Hematopoietic multipotent progenitor cell treated with erythropoietin and hydrocortisone succinate and interleukin-3 and kit ligand, for 17 days (in vitro differentiated cells): ENCODE data around the gene DSTN.

Source experiments
- DNase-seq: peaks from one replicate; pipeline ENCODE4 v3.0.0-alpha.2; 2015; ENCODE audit warnings: low spot score

DSTN gene

DNA sequence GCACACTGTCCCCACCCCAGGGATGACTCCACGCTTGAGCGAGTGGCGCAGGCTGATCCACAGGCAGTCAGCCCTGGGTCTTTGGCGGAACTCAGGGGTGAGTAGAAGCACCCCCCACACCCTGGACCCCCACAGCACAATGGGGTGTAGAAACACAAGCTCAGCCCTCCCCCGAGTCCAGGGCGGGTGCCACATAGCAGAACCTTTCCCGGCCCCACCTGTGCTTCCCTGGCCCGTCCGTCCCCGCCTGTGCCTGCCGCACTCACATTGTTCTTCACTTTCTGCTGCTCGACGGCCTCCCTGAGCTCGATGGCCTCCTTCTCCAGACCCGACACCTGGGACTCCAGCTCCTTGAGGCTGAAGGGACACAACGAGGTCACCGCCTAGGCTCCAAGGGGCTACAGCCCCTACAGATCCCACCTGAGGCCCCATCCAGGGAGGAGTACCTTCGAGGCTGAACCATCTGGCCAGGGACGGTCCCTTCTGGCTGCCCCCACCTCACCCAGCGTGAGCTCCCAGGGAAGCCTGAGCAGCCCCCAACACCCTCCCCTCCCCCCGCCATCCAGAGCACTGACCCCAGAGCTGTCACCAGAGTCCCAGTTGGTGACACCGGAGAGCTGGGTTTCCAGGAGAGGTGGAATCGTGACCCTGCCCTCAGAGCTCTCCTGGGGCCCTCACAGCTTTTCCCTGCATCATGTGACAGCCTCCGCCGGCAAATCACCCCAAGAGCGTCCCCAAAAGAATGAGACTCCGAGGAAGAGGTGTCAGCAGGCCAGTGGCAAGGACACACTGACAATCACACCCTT, 55.6 kb downstream of the DSTN start:
- DNase-seq, result no peak

DNA sequence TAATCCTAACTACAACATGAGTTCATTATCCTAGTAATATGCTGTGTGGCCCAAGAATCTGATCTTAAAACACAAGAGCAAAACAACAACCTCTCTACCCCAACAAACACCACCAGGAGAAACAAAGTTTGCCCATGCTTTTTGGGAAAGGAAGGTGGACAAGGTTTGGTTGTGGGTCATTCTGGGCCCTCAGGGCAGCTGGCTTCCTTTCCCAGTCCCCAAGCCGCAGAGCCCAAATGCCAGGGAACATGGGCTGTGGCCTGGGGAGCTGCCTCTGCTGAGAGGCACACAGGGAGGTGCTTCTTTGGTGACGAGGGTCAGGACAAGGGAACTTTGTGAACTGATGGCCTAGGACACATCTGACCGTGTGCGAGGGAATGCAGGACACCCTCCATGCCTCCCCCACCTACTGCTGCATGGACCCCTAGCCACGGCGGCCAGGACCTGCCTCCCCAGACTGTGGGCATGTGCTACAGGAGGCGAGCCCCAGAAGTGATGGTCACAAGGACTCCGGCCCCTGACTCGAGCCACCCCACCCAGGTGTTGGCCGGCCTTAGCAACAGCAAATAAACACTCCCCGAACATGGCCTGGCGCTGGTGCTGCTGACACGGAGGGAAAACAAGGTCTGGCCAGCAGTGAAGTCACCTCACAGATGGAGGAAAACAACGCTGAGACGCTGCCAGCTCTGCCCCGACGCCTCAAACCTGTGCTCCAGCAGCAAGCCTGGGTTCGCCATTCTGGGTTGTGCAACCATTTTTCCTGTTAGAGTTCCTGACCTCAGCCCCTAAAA, 56.5 kb downstream of the DSTN start:
- DNase-seq, result no peak

DNA sequence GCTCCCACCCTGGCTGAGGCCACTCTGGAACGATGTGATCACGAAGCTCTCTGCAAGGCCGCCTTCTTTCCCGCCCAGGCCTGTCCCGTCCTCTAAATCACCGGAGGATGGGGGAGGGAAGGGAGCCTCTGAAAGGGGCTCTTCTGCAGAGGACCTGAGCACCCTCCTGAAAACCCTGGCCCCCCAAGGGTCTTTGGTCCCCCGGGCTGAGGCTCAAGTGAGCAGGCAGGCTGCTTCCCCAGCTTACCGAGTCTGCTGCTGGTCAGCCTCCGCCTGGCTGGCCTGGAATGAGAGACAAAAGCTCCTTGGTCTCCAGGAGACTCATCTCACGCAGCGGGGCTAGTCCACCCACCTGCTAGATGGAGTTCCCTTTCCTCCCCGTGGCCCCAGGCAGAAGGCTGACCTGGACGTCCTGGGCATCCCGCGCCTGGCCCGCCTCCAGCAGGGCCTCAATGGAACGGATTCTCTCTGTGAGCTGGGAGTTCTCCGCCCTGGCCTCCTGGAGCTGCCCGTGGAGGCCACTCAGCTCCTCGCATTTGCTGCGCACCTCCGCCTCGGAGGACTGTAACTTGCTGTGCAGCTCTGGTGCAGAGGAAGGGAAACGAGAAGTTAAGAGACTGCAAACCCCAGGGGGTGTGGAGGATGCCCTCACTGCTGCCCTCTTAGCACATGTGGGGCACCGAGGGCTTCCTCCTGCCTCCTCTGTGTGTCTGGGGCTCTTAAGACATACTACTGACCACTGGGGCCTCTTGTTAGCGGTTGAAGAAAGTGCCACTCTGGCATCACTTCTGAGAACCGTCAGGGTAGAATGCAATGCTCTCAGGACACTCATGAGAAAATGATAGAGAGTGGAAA, 57.5 kb downstream of the DSTN start:
- no peak for DNase-seq

DNA sequence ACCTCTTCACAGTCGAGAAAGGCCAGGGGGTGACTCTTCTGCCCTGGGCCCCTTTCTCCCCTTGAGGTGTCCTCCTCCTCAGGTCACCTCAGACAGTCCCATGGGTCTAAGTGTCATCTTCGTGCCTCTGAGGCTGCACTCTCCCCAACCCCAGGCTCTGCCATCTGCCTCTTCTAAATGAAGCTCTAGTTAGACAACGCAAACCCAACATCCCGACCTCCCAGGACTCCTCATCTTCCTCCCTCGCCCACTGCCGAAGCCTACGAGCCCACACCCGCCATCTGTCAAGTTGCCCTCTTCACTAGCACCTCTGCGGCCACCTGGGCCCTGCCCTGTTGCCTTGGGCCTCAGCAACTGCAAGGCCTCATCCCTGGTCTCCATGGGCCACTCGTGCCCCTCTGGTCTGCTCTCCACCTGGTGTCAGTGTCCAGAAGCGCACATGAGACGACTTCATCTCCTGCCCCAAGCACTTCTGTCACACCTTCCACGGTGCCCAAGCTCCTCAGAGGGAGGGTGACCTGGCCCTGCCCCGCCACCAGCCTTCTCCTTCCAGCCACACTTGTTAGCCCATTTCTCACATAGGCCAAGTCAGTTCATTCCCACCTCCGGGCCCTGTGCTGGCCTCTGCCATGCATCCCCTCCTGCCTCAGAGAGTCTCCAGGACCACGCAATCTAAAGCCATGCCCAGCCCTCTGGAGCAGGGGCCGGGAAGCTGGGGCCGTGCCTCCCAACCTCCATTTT, 58.4 kb downstream of the DSTN start:
- DNase-seq, result no peak

DNA sequence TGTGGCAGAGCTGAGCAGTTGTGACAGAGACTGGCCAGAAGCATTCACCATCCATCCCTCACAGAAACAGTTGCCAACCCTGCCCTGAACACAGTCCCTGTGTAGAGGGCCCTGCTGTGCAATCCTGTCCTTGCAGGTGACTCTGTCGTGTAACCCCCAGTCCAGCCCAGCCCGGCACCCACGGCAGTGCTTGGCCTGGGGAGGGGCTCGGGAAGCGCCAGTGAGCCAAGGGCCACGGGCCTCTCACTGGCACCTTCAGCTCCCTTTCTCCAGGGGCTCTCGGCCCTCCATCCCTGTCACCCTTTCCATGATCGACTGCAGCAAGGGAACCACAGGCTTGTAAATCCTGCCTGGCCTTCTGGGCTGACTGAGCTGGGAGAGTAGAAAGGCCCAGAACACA, 59.1 kb downstream of the DSTN start:
- no peak for DNase-seq

DNA sequence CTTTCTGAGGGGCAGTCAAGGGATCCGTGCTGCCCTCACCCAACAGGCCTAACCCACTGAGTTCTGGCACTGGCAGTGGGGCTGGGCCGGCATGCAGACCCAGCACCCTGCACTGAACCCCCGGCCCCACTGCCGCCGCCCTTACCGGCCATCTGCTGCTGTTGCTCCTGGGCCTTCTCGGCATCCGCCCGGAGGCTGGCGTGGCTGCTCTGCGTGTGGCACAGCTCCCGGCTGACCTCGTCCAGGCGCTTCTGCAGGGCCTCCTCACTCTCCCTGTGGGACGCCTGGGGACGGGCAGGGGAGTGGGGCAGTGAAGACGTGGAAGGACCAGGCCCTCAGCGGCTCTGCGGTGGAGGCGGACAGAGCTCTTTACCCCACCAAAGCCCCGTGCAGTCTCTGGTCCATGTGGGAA, 59.8 kb downstream of the DSTN start:
- DNase-seq, result no peak

DNA sequence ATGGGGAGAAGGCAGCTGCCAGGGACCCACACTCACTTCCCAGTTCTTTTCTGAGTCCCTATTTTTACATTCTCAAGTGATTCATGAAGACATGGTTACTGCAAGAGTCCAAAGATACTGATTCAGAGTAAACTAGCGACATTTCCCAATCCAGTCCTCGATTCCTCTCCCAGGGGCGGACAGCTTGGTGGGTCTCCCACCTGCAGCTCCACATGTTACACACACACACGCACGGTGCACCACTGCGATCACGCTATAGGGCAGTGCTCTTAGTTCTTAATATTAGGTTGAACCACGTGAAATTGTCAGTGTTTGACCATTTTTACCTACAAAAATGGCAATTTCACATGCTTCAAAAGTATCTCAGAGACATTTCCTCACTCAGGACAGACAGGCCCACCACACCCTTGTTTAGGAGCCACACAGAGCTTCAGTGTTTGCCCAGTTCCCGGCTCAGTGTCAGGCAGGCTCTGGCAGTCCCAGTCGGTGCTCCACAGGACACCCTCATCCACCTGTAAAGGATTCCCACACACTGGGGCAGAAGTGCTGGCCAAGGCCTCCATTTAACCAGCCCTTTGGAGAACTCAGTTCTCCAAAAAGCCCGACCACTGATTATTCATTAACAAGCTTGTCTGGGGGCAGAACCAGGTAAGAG, 60.4 kb downstream of the DSTN start:
- no peak for DNase-seq

DNA sequence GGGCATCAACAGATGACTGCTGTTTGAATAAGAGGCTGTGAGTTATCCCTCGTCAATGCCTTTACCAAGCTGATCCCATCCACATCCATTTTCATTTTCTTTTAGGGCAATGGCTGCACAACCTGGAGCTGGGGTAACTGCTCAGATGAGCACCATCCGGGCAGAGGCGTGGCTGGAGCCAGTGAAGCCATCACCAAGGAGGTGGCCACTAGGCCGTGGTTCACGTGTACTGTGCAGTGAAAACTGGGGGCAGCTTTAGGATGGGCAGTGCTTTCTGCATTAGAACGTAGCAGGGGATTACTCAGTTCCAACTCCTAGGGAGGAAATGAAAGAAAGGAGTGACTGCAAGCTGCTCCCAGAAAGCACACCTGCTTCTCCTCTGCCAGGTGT, 60.9 kb downstream of the DSTN start:
- no peak for DNase-seq

DNA sequence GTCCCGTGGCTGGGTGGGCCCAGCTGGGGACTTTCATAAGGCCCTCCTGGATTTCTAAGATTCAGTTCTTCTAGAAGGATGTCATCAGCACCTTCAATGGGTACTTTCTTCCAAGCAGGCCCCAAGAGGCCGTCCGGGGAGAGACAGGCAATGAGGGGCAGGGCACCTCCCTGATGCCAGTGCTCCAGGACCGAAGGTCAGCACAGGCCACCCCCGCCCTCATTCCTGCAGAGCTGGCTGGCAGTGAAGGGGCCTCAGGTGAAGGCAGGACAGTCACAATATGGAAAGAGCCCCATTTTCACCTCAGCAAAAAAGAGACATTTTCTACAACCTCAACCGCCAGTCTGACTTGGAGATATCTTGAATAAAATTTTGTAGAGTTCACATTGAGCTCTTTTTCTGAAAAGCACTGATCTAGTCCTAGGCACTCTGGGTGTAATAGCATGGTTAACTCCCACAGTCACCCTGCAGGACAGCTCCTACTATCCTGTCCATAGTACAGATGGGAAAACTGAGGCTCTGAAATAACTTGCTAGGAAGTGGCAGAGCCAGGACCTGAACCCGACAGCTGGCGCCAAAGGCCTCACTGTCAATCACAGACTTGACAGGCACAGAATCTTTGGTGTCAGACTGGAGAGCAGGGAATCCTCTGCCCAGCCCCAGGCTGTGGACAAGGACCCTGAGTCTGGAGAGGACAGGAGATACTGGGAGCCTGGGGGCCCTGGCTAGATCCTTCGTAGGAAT, 61.9 kb downstream of the DSTN start:
- DNase-seq, result no peak

DNA sequence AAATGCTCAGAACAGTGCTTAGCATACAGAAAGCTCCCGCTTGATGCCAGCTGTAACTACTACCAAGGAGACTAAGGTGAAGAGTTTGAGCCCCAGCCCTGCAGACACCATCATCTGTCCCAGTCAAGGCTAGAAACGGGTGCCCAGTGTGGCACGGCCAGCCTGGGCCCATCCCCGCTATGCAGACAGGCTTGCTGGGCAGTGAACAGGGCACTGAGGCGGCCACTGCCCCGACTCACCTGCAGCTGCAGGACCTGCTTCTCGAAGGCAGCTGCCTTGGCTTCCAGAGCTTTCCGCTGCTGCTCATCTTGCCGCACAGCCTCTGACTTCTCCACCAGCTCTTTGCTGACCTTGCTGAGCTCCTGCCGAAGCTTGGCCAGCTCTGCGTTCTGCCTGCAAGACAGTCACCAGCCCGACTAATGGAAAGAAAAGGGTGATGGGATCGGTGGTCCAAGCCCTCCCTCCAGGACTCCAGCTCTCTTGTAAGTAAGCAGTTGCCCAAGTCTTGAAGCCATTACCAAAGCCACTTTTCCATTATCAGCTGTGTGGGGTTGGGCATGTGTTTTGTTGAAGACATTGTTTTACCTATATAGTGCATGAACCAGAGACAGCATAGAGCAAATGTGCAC, 63.5 kb downstream of the DSTN start:
- DNase-seq, result no peak

DNA sequence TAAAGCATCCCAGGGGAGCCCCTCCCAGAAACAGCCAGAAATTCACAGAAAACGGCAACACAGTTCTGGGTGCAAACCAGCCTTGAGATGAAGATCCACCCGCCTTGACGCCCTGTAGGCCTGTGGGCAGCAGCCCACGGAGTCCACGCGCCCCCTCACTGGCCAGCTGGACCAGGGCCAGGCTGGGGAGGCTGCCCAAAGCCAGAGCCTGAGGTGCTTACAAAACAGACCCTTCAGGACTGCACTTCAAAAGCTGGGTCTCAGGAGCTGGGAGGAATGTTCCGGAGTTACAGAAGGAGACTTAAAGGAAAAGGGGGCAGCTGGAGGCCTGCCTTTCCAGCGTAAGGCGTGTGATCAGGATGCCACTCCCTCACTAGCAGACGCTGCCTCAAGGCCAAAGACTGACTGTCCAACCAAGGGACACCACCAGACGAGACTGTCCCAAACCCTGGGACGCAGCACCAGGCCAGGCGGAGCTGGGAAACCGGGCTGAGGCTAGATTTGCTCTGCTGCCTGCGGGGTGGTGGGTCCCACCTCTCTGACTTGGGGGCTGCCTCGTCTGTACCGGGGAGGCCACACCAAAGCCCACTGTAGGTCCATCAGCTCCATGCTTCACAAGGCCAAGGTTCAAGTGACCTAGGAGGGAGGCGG, 64.1 kb downstream of the DSTN start:
- DNase-seq, result no peak

DNA sequence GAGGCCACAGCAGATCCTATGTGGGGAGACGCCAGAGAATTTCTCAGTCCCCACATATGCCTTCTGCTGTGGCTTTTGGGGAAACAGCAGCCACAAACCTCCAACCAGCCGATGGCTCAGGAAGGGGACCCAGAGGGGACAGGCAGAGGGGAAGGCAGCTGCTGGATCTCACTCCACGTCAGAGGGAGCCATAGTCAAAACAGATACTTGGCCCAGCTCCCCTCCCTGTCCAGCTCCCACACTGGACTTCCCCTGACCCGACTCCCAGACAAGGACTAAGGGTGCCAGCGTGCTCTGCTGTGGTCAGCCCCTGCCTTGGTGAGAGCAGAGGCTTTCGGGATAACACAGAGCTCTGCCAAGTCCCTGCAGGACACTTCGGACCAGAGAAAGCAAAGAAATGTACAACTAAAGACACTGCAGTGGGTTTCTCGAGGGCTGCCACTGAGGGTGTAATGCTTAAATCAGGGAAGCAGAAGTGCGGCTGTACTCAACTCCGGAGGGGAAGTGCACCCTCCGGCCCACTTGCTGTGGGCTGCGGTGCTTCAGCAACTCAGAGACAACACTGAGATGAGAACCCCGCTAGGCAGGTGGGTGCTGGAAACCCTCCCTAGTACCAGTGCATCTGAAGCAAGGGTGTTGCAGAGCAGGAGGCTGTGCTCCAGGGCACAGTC, 64.9 kb downstream of the DSTN start:
- DNase-seq, result no peak

DNA sequence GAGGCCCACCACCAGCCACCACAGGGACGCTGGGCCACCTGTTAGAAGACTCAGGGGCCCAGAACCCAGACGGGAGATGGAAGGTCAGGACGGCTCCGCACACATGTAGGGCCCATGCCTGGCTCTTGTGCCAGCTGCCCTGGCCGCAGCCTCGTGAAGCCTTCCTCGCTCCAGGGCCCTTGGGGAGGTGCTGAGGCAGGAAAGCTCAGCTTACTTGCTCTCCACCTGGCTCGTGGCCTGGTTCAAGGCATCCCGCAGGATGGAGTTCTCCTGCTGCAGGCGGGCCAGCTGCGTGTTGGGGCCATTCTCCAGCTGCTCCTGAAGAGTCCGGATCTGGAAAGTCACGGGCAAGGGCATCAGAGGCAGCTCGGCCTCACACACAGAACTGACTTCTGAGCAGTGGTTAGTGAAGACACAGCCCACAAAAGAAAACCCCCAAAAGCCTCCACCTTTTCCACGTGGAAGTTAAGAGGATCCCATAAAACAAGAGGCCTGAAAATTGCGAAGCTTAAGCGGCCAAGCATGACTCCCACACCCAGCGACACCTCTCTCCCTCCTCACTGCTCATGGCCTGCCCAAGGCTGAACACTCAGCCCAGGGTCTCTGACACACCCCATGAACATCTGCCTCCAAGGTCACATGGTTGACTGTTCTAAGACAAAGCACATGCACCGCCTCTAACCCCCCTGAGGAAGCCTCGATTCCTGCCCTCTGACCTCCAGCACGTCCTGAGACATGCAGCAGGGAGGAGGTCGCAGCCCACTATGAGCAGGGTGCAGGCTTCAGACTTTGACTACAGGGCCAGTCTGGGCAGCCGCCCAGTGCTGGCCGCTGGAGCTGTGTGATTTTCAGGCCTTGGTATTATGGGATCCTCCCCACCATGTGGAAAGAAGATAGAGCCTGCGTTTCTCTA, 65.7 kb downstream of the DSTN start:
- DNase-seq, result no peak

DNA sequence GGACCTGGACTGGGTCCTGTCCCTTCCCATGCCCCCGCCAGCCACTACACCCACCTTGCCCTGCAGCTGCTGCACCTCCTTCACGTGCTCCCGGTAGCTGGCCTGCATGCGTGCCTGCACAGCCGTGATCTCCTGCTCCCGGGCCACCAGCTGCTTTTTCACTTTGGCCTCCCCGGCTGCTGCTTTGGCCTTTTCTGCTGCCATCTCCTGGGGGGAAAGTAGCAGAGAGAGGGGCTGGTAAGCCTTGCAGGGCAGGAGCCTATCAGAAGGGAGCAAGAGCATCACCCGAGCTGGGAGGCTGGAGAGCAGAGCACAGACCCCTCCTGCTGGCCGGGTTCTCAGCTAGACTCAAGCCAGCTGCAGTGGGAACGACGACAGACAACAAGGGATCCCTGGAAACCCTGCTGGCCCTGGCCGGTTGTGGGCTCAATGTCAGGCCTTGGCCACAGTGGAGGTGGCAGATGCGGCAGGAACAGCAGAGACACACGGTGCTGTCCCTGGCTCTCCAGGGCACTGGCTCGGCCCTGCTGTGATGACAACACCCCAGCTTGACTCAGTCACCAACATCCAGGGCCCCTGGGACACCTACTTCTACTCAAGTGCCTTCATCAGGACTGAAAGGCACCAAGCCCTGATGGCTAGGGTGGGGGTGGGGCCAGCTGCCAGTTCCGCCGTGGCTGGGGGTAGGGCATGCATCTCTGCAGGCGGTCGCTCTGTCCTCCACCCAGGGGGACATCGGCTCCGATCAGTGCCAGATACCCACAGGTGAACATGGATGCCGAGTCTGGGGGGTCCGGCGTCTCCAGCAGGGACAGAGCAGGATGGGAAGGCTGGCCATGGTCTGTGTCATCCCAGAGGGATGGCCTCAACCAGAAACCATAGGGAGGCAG, 66.9 kb downstream of the DSTN start:
- no peak for DNase-seq

DNA sequence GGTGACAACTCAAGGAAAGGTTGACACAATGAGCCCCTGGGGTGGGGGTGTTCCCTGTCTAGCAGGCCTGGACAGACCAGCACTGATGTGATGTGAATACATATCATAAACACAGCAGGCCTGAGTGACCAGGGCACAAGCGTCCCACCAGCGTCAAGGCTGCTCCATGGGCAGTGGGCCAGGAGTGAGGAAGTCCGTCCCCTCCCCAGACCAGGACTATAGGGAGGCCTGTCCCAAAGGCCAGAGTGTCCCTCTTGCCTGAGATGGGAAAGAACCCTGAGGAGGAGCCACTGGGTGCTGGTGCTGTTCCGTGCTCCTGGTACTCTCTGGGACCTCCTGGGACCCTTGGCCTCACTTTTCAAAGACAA, 67.5 kb downstream of the DSTN start:
- no peak for DNase-seq

DNA sequence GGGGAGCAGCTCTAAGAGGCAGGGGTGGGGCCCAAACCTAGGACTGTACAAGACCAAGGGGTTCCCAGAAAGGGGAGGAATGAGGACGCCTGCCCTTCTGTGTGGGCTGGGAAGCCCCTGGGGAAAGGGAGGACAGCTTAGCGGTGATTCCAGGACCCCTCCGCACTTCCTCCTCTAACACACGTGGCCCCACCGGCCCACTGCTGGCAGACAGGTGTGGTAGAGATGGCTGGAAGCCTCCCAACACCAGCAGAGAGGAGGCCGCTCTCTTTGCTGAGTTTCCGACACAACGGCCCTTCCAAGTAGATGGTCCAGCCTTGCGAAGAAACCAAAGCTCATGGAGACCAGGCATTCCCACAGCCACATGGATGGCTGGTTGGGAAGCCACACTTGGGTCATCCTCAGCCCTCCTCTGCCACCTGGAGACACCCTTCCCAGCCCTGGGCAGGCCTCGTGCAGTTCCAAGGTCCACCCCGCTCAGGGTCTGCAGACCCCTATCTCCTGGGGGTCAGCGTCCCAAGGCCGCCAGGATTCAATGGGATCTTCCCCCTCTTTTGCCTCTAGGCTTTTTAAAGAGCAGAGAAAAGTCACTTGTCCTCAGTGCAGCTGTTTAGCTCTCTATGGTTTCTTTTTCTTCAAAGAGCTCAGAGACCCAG, 68.2 kb downstream of the DSTN start:
- no peak for DNase-seq
